OCI-LY1 (cell line): ENCODE data around the gene DNAJC3.
"Not testable (repeated sequence)": the region's sequence is repeated elsewhere in the genome, so short reads cannot be mapped to it uniquely, and the experiment has no call there.

ENCODE experiments used
- EZH2 ChIP-seq: fragments of 200-600 bp; sonication (generic), shearing (Covaris generic); IDR thresholded peaks from 2 replicates; pipeline ENCODE4 v1.8.0; 2017; ENCODE audit warnings: borderline replicate concordance, mixed run types, mild to moderate bottlenecking, antibody characterized with exemption, low read length, moderate library complexity, mixed read lengths
- TF ChIP-seq, protein P1 (sequence below): fragments of 200-600 bp; sonication (generic), shearing (Covaris generic); IDR thresholded peaks from 2 replicates; pipeline ENCODE4 v1.5.1; 2017; ENCODE audit warnings: mild to moderate bottlenecking, antibody characterized with exemption, low read length, moderate library complexity, mixed read lengths

DNA sequence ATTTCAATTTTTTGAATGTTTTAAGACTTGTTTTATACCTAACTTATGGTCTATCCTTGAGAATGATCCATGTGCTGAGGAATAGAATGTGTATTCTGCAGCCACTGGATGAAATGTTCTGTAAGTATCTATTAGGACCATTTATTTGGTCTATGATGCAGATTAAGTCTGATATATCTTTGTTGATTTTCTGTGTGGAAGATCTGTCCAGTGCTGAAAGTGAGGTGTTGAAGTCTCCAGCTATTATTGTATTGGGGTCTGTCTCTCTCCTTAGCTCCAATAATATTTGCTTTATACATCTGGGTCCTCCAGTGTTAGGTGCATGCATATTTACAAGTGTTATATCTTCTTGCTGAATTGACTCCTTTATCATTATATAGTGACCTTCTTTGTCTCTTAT lies 9.7 kb upstream of the DNAJC3 start:
- TF ChIP-seq, protein P1, sequence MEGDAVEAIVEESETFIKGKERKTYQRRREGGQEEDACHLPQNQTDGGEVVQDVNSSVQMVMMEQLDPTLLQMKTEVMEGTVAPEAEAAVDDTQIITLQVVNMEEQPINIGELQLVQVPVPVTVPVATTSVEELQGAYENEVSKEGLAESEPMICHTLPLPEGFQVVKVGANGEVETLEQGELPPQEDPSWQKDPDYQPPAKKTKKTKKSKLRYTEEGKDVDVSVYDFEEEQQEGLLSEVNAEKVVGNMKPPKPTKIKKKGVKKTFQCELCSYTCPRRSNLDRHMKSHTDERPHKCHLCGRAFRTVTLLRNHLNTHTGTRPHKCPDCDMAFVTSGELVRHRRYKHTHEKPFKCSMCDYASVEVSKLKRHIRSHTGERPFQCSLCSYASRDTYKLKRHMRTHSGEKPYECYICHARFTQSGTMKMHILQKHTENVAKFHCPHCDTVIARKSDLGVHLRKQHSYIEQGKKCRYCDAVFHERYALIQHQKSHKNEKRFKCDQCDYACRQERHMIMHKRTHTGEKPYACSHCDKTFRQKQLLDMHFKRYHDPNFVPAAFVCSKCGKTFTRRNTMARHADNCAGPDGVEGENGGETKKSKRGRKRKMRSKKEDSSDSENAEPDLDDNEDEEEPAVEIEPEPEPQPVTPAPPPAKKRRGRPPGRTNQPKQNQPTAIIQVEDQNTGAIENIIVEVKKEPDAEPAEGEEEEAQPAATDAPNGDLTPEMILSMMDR = not testable (repeated sequence)
- TF ChIP-seq EZH2 = not testable (repeated sequence)
